Measurements from ENCODE around the gene SRGAP1. TPM values are rescaled to one million over a fixed set of nuclear protein-coding genes. Genes with fewer than 3 reads are reported as not detected.
"Not testable (repeated sequence)": the region's sequence is repeated elsewhere in the genome, so short reads cannot be mapped to it uniquely, and the experiment has no call there.

Gene SRGAP1
- total and polyA plus RNA-seq, 2 donors: 0.82 to 1.3 TPM

- no peak for DNase-seq (ENCODE audit: low read depth in 6 of 9, low spot score in 9 of 9)
- no peak overlapping the region for H3K27ac ChIP-seq (ENCODE audit: low read depth in 1 of 2, low read length in 1 of 2)
- H3K27me3 ChIP-seq (ENCODE audit: control insufficient read depth in 2 of 2, insufficient read depth in 1 of 2, low read length in 1 of 2): no peaks in the 10 kb centered on the region
- no peak overlapping the region for H3K4me3 ChIP-seq (ENCODE audit: low read length in 2 of 2)
- no peaks in the 10 kb centered on the region for H3K4me1 ChIP-seq (ENCODE audit: control insufficient read depth in 2 of 2, insufficient read depth in 2 of 2, low read length in 2 of 2)
- no peaks in the 10 kb centered on the region for H3K9me3 ChIP-seq (ENCODE audit: control insufficient read depth in 2 of 2, insufficient read depth in 1 of 2, low read length in 1 of 2)
- no peaks in the 10 kb centered on the region for H3K36me3 ChIP-seq (ENCODE audit: control insufficient read depth in 2 of 2, insufficient read depth in 2 of 2, low read length in 1 of 2)
- 93% methylated on average over 6 of the region's 6 CpGs for WGBS
Measured at GRCh38 chr12:63857771-63858670, 13.5 kb downstream of the SRGAP1 start.

- H3K4me3 ChIP-seq (ENCODE audit: low read length in 2 of 2); H3K4me1 ChIP-seq (ENCODE audit: control insufficient read depth in 2 of 2, insufficient read depth in 2 of 2, low read length in 2 of 2): not testable (repeated sequence)
Measured at GRCh38 chr12:63859880-63860279, 15.4 kb downstream of the SRGAP1 start.

GRCh38 chr12:63862187-63862968, 17.9 kb downstream of the SRGAP1 start:
- Histone ChIP-seq H3K4me3 (ENCODE audit: low read length in 2 of 2) (no peak overlapping the region), H3K27ac (ENCODE audit: low read depth in 1 of 2, low read length in 1 of 2) (no peak overlapping the region), H3K4me1 (ENCODE audit: control insufficient read depth in 2 of 2, insufficient read depth in 2 of 2, low read length in 2 of 2) (no peaks in the 10 kb centered on the region), H3K36me3 (ENCODE audit: control insufficient read depth in 2 of 2, insufficient read depth in 2 of 2, low read length in 1 of 2) (no peaks in the 10 kb centered on the region), H3K27me3 (ENCODE audit: control insufficient read depth in 2 of 2, insufficient read depth in 1 of 2, low read length in 1 of 2) (no peaks in the 10 kb centered on the region), H3K9me3 (ENCODE audit: control insufficient read depth in 2 of 2, insufficient read depth in 1 of 2, low read length in 1 of 2) (no peaks in the 10 kb centered on the region)
- 96% methylated on average over 6 of the region's 6 CpGs for WGBS
- no peak for DNase-seq (ENCODE audit: low read depth in 6 of 9, low spot score in 9 of 9)

More at GRCh38 chr12:63859880-63860279, 15.4 kb downstream of the SRGAP1 start:
- not testable (repeated sequence) for H3K27ac ChIP-seq (ENCODE audit: low read depth in 1 of 2, low read length in 1 of 2); H3K9me3 ChIP-seq (ENCODE audit: control insufficient read depth in 2 of 2, insufficient read depth in 1 of 2, low read length in 1 of 2); H3K36me3 ChIP-seq (ENCODE audit: control insufficient read depth in 2 of 2, insufficient read depth in 2 of 2, low read length in 1 of 2); H3K27me3 ChIP-seq (ENCODE audit: control insufficient read depth in 2 of 2, insufficient read depth in 1 of 2, low read length in 1 of 2); DNase-seq (ENCODE audit: low read depth in 6 of 9, low spot score in 9 of 9)
- 92% methylated on average over 2 of the region's 2 CpGs for WGBS

- Histone ChIP-seq H3K36me3 (ENCODE audit: control insufficient read depth in 2 of 2, insufficient read depth in 2 of 2, low read length in 1 of 2) (no peaks in the 10 kb centered on the region), H3K9me3 (ENCODE audit: control insufficient read depth in 2 of 2, insufficient read depth in 1 of 2, low read length in 1 of 2) (no peaks in the 10 kb centered on the region), H3K4me1 (ENCODE audit: control insufficient read depth in 2 of 2, insufficient read depth in 2 of 2, low read length in 2 of 2) (no peaks in the 10 kb centered on the region), H3K4me3 (ENCODE audit: low read length in 2 of 2) (no peak overlapping the region), H3K27me3 (ENCODE audit: control insufficient read depth in 2 of 2, insufficient read depth in 1 of 2, low read length in 1 of 2) (no peaks in the 10 kb centered on the region), H3K27ac (ENCODE audit: low read depth in 1 of 2, low read length in 1 of 2) (no peak overlapping the region)
- no peak for DNase-seq (ENCODE audit: low read depth in 6 of 9, low spot score in 9 of 9)
- WGBS: 94% methylated on average over 2 of the region's 2 CpGs
Measured at GRCh38 chr12:63862969-63863230, 18.4 kb downstream of the SRGAP1 start.

GRCh38 chr12:63863658-63864453, 19.4 kb downstream of the SRGAP1 start:
- WGBS: 93% methylated on average over 5 of the region's 5 CpGs
- no peaks in the 10 kb centered on the region for H3K4me1 ChIP-seq (ENCODE audit: control insufficient read depth in 2 of 2, insufficient read depth in 2 of 2, low read length in 2 of 2)
- no peaks in the 10 kb centered on the region for H3K27me3 ChIP-seq (ENCODE audit: control insufficient read depth in 2 of 2, insufficient read depth in 1 of 2, low read length in 1 of 2)
- H3K4me3 ChIP-seq (ENCODE audit: low read length in 2 of 2): no peak overlapping the region
- H3K27ac ChIP-seq (ENCODE audit: low read depth in 1 of 2, low read length in 1 of 2): no peak overlapping the region
- H3K9me3 ChIP-seq (ENCODE audit: control insufficient read depth in 2 of 2, insufficient read depth in 1 of 2, low read length in 1 of 2): no peaks in the 10 kb centered on the region
- no peaks in the 10 kb centered on the region for H3K36me3 ChIP-seq (ENCODE audit: control insufficient read depth in 2 of 2, insufficient read depth in 2 of 2, low read length in 1 of 2)
- DNase-seq (ENCODE audit: low read depth in 6 of 9, low spot score in 9 of 9): no peak

GRCh38 chr12:63864454-63864706, 19.9 kb downstream of the SRGAP1 start:
- H3K4me3 ChIP-seq (ENCODE audit: low read length in 2 of 2): no peak overlapping the region
- no peaks in the 10 kb centered on the region for H3K27me3 ChIP-seq (ENCODE audit: control insufficient read depth in 2 of 2, insufficient read depth in 1 of 2, low read length in 1 of 2)
- no peak for DNase-seq (ENCODE audit: low read depth in 6 of 9, low spot score in 9 of 9)
- H3K36me3 ChIP-seq (ENCODE audit: control insufficient read depth in 2 of 2, insufficient read depth in 2 of 2, low read length in 1 of 2): no peaks in the 10 kb centered on the region
- H3K4me1 ChIP-seq (ENCODE audit: control insufficient read depth in 2 of 2, insufficient read depth in 2 of 2, low read length in 2 of 2): no peaks in the 10 kb centered on the region
- H3K9me3 ChIP-seq (ENCODE audit: control insufficient read depth in 2 of 2, insufficient read depth in 1 of 2, low read length in 1 of 2): no peaks in the 10 kb centered on the region
- no peak overlapping the region for H3K27ac ChIP-seq (ENCODE audit: low read depth in 1 of 2, low read length in 1 of 2)

- no peak overlapping the region for H3K27ac ChIP-seq (ENCODE audit: low read depth in 1 of 2, low read length in 1 of 2)
- H3K4me1 ChIP-seq (ENCODE audit: control insufficient read depth in 2 of 2, insufficient read depth in 2 of 2, low read length in 2 of 2): no peaks in the 10 kb centered on the region
- DNase-seq (ENCODE audit: low read depth in 6 of 9, low spot score in 9 of 9): no peak
- 97% methylated on average over 8 of the region's 8 CpGs for WGBS
- no peak overlapping the region for H3K4me3 ChIP-seq (ENCODE audit: low read length in 2 of 2)
- H3K36me3 ChIP-seq (ENCODE audit: control insufficient read depth in 2 of 2, insufficient read depth in 2 of 2, low read length in 1 of 2): no peaks in the 10 kb centered on the region
- no peaks in the 10 kb centered on the region for H3K27me3 ChIP-seq (ENCODE audit: control insufficient read depth in 2 of 2, insufficient read depth in 1 of 2, low read length in 1 of 2)
- H3K9me3 ChIP-seq (ENCODE audit: control insufficient read depth in 2 of 2, insufficient read depth in 1 of 2, low read length in 1 of 2): no peaks in the 10 kb centered on the region
Measured at GRCh38 chr12:63865448-63865847, 20.9 kb downstream of the SRGAP1 start.

- no peak overlapping the region for H3K4me3 ChIP-seq (ENCODE audit: low read length in 2 of 2)
- WGBS: 99% methylated on average over 3 of the region's 3 CpGs
- H3K4me1 ChIP-seq (ENCODE audit: control insufficient read depth in 2 of 2, insufficient read depth in 2 of 2, low read length in 2 of 2): no peaks in the 10 kb centered on the region
- no peak overlapping the region for H3K27ac ChIP-seq (ENCODE audit: low read depth in 1 of 2, low read length in 1 of 2)
- no peaks in the 10 kb centered on the region for H3K36me3 ChIP-seq (ENCODE audit: control insufficient read depth in 2 of 2, insufficient read depth in 2 of 2, low read length in 1 of 2)
- DNase-seq (ENCODE audit: low read depth in 6 of 9, low spot score in 9 of 9): no peak
- no peaks in the 10 kb centered on the region for H3K27me3 ChIP-seq (ENCODE audit: control insufficient read depth in 2 of 2, insufficient read depth in 1 of 2, low read length in 1 of 2)
- H3K9me3 ChIP-seq (ENCODE audit: control insufficient read depth in 2 of 2, insufficient read depth in 1 of 2, low read length in 1 of 2): no peaks in the 10 kb centered on the region
Measured at GRCh38 chr12:63867053-63867452, 22.6 kb downstream of the SRGAP1 start.

GRCh38 chr12:63869656-63870055, 25.2 kb downstream of the SRGAP1 start:
- Histone ChIP-seq H3K36me3 (ENCODE audit: control insufficient read depth in 2 of 2, insufficient read depth in 2 of 2, low read length in 1 of 2) (no peaks in the 10 kb centered on the region), H3K27ac (ENCODE audit: low read depth in 1 of 2, low read length in 1 of 2) (no peak overlapping the region), H3K4me1 (ENCODE audit: control insufficient read depth in 2 of 2, insufficient read depth in 2 of 2, low read length in 2 of 2) (no peaks in the 10 kb centered on the region), H3K27me3 (ENCODE audit: control insufficient read depth in 2 of 2, insufficient read depth in 1 of 2, low read length in 1 of 2) (no peaks in the 10 kb centered on the region), H3K9me3 (ENCODE audit: control insufficient read depth in 2 of 2, insufficient read depth in 1 of 2, low read length in 1 of 2) (no peaks in the 10 kb centered on the region), H3K4me3 (ENCODE audit: low read length in 2 of 2) (no peak overlapping the region)
- WGBS: 89% methylated on average over 1 of the region's 1 CpG
- DNase-seq (ENCODE audit: low read depth in 6 of 9, low spot score in 9 of 9): no peak
